Body of pancreas (tissue), 4 donors: Measurements from ENCODE around the gene CD46.

ENCODE experiments used
- CTCF ChIP-seq, 7 experiments: fragments of 450-650 bp in 4 of 7; fragments of 200-600 bp in 3 of 7; sonication (generic) in 3 of 7; IDR thresholded peaks; one replicate each; pipeline ENCODE4 v1.5.1; 2016 to 2019; ENCODE audit warnings: antibody characterized with exemption in 7 of 7
- POLR2A ChIP-seq, 3 donors: fragments of 450-650 bp; IDR thresholded peaks; one replicate each; pipeline ENCODE4 v1.6.1; 2016; ENCODE audit warnings: antibody characterized with exemption in 3 of 3, mild to moderate bottlenecking in 2 of 3

- TF ChIP-seq CTCF (IDR thresholded peaks at IDR 0.05) (peak; percentile 57 to 95 (median 89)), POLR2A (IDR thresholded peaks at IDR 0.05) (no peak)
Measured at GRCh38 chr1:207828485-207829158, 76.8 kb downstream of the CD46 start.
